A673 (cell line): ENCODE measurements around the gene RUBCNL. TPM values are rescaled to one million over a fixed set of nuclear protein-coding genes. Genes with fewer than 3 reads are reported as not detected.

Experiments
- BruUV-seq: library from RNA; stranded (reverse); fragments of 400-500 nt; replicated peaks from 2 replicates; lab custom pipeline; 2021; lab: Mats Ljungman, UMichigan
- CTCF ChIA-PET: fragments of 300-600 bp; sonication (Branson Sonifier 250); formaldehyde crosslinking; loops from one replicate; lab custom pipeline; 2022; ENCODE audit warnings: antibody characterized with exemption; lab: Charles Lee
- POLR2A ChIA-PET: fragments of 300-600 bp; sonication (Branson Sonifier 250); formaldehyde crosslinking; loops from one replicate; lab custom pipeline; 2022; ENCODE audit warnings: antibody characterized with exemption; ENCODE audit not compliant: low non-redundant PET; lab: Charles Lee
- DNase-seq: peaks from one replicate; pipeline ENCODE4 v3.0.0-alpha.2; 2015; ENCODE audit warnings: low spot score
- H3K27ac ChIP-seq: fragments of 200-600 bp; sonication (generic); 2 replicates; pipeline ENCODE4 v1.5.1; 2016; ENCODE audit warnings: mixed run types, low read depth, mild to moderate bottlenecking, mixed read lengths, antibody characterized with exemption, low read length; ENCODE audit not compliant: poor library complexity, severe bottlenecking
- H3K27me3 ChIP-seq: fragments of 200-600 bp; sonication (generic); replicated peaks from 2 replicates; pipeline ENCODE4 v1.6.1; 2017; ENCODE audit warnings: mixed run types, low read depth, mild to moderate bottlenecking, mixed read lengths, antibody characterized with exemption, low read length; ENCODE audit not compliant: insufficient read depth, poor library complexity
- H3K36me3 ChIP-seq: fragments of 200-600 bp; sonication (generic); 2 replicates; pipeline ENCODE4 v1.6.1; 2016; ENCODE audit warnings: mixed run types, mild to moderate bottlenecking, mixed read lengths, antibody characterized with exemption, low read length; ENCODE audit not compliant: insufficient read depth, poor library complexity, severe bottlenecking
- H3K4me1 ChIP-seq: fragments of 200-600 bp; sonication (generic); 2 replicates; pipeline ENCODE4 v1.6.1; 2017; ENCODE audit warnings: mixed run types, mild to moderate bottlenecking, mixed read lengths, antibody characterized with exemption, low read length; ENCODE audit not compliant: insufficient read depth, poor library complexity, severe bottlenecking
- H3K4me3 ChIP-seq: fragments of 200-600 bp; sonication (generic); 2 replicates; pipeline ENCODE4 v1.5.1; 2016; ENCODE audit warnings: low read depth, mixed run types, mild to moderate bottlenecking, mixed read lengths, low read length; ENCODE audit not compliant: poor library complexity, severe bottlenecking
- H3K9me3 ChIP-seq: fragments of 200-600 bp; sonication (generic); 2 replicates; pipeline ENCODE4 v1.6.1; 2016; ENCODE audit warnings: mixed run types, low read depth, mild to moderate bottlenecking, mixed read lengths, antibody characterized with exemption, low read length; ENCODE audit not compliant: poor library complexity, severe bottlenecking
- EZH2 ChIP-seq: fragments of 200-600 bp; sonication (generic); IDR thresholded peaks from 2 replicates; pipeline ENCODE4 v1.6.1; 2017; ENCODE audit warnings: borderline replicate concordance, low read depth, mild to moderate bottlenecking, mixed read lengths, antibody characterized with exemption, low read length; ENCODE audit not compliant: poor library complexity, severe bottlenecking
- intact Hi-C: fragments of 100-400 bp; cut with micrococcal nuclease; formaldehyde crosslinking; loops from one replicate; pipeline ENCODE4 v1.10.0; 2022; ENCODE audit not compliant: unreplicated experiment
- total RNA-seq: library from RNA; stranded (reverse); gene quantifications from 2 replicates; pipeline ENCODE4 v1.2.3, GENCODE V29; 2021
- TF ChIP-seq, protein P1 (sequence below): fragments of 300-800, 200-600 bp; sonication (generic); conservative IDR thresholded peaks from 2 replicates; pipeline ENCODE4 v1.5.1; 2017; ENCODE audit warnings: low read depth, mild to moderate bottlenecking, antibody characterized with exemption, low read length, moderate library complexity, mixed read lengths

The RUBCNL gene
- total RNA-seq, 1 experiment from 2014 or later, result 126 TPM

DNA sequence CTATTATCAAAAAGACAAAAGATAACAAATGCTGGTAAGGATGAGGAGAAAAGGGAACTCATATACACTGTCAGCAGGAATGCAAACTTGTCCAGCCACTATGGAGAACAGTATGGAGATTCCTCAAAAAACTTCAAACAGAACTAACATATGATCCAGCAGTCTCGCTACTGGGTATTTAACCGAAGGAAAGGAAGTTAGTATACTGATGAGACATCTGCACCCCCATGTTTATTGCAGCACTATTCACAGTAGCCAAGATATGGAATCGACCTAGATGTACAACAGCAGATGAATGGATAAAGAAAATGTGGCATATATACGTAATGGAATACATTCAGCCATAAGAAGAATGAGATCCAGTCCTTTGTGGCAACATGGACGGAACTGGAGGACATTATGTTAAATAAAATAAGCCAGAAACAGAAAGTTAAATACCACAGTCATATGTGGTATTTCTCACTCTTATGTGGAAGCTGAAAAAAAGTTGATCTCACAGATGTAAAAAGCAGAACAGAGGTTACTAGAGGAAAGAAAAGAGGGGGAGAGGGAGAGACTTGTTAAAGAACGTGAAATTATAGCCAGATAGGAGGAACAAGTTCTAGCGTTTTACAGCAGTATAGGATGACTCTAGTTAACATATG, 83.2 kb downstream of the RUBCNL start:
- intact Hi-C loops, result no loop called here

DNA sequence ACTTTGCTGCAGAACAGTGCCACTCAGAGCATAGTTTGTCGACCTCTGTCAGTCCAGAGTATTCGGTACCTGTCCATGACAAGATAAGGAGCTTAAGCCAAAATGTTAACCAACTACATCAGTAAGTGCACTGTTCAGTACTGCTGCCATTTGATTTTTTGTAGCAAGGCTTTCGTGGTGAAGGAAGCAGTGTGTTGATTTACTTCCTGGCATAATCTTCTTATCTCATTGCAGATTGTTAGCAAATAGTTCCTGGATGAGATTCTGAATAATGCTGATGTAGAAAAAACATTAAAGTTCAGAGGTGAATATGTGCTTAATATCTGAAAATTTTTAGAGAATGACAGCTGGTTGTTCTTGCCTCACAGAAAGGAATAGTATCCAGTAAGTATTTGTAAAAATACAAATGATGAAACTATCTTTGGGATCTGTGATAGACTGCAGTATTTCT, 89.7 kb downstream of the RUBCNL start:
- Histone ChIP-seq H3K27me3 (no peaks in the 10 kb centered on the region), H3K9me3 (peaks cover 5% of the 10 kb centered on the region), H3K36me3 (no peaks in the 10 kb centered on the region), H3K4me3 (no peak overlapping the region), H3K27ac (peak overlapping the region; percentile 99), H3K4me1 (peaks cover 44% of the 10 kb centered on the region)
- no peak for TF ChIP-seq EZH2
- TF ChIP-seq, protein P1, sequence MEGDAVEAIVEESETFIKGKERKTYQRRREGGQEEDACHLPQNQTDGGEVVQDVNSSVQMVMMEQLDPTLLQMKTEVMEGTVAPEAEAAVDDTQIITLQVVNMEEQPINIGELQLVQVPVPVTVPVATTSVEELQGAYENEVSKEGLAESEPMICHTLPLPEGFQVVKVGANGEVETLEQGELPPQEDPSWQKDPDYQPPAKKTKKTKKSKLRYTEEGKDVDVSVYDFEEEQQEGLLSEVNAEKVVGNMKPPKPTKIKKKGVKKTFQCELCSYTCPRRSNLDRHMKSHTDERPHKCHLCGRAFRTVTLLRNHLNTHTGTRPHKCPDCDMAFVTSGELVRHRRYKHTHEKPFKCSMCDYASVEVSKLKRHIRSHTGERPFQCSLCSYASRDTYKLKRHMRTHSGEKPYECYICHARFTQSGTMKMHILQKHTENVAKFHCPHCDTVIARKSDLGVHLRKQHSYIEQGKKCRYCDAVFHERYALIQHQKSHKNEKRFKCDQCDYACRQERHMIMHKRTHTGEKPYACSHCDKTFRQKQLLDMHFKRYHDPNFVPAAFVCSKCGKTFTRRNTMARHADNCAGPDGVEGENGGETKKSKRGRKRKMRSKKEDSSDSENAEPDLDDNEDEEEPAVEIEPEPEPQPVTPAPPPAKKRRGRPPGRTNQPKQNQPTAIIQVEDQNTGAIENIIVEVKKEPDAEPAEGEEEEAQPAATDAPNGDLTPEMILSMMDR, result no peak
- no peak for DNase-seq
- CTCF ChIA-PET, result no interaction called here
- POLR2A ChIA-PET, result interaction anchor here (0.6 kb wide), 1 partner anchor 697 kb away, joined by 3 read pairs; no protein-coding TSS in a partner anchor
- intact Hi-C loops, result no loop called here
- no TSS peak for BruUV-seq

More for the DNA sequence above, 83.2 kb downstream of the RUBCNL start:
- Histone ChIP-seq H3K36me3 (no peaks in the 10 kb centered on the region), H3K27me3 (no peaks in the 10 kb centered on the region), H3K4me1 (peaks cover 7% of the 10 kb centered on the region), H3K4me3 (no peak overlapping the region), H3K27ac (no peak overlapping the region), H3K9me3 (peaks cover 10% of the 10 kb centered on the region)
- TF ChIP-seq, protein P1, result no peak
- TF ChIP-seq EZH2, result no peak
- no TSS peak for BruUV-seq
- no peak for DNase-seq
- ChIA-PET POLR2A (no interaction called here), CTCF (no interaction called here)

DNA sequence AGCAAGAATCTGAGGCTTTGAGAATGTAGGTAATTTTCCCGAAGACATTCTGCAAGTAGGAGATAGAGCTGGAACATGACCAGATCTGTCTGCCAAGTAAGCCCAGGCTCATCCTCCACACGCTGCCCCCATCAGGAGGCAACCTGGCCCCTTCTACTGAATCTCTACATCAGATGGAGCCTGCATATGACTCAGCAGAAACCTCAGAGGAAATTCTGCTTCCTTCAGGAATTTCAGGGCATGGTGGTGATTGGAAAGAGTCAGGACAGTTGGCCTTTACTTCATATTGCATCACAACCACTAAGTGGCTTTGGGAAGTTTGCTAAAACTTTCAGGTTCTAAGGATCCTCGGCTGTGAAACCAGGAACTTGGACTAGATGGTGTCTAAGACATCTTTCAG, 90.1 kb downstream of the RUBCNL start:
- DNase-seq, result peak; percentile 49
- H3K27ac ChIP-seq, result peak overlapping the region; percentile 99
- no peaks in the 10 kb centered on the region for H3K9me3 ChIP-seq
- TF ChIP-seq EZH2, result no peak
- TF ChIP-seq, protein P1, result no peak
- H3K4me1 ChIP-seq, result peaks cover 46% of the 10 kb centered on the region
- CTCF ChIA-PET, result no interaction called here
- intact Hi-C loops, result no loop called here
- no TSS peak for BruUV-seq
- no peaks in the 10 kb centered on the region for H3K27me3 ChIP-seq
- H3K36me3 ChIP-seq, result no peaks in the 10 kb centered on the region
- POLR2A ChIA-PET, result interaction anchor here (0.6 kb wide), 1 partner anchor 697 kb away, joined by 3 read pairs; no protein-coding TSS in a partner anchor
- no peak overlapping the region for H3K4me3 ChIP-seq
